ENCODE measurements around the gene RAB7A.
A peak's percentile ranks its signal among the peaks of the same experiment; 100 is the strongest.

Gene RAB7A

DNA sequence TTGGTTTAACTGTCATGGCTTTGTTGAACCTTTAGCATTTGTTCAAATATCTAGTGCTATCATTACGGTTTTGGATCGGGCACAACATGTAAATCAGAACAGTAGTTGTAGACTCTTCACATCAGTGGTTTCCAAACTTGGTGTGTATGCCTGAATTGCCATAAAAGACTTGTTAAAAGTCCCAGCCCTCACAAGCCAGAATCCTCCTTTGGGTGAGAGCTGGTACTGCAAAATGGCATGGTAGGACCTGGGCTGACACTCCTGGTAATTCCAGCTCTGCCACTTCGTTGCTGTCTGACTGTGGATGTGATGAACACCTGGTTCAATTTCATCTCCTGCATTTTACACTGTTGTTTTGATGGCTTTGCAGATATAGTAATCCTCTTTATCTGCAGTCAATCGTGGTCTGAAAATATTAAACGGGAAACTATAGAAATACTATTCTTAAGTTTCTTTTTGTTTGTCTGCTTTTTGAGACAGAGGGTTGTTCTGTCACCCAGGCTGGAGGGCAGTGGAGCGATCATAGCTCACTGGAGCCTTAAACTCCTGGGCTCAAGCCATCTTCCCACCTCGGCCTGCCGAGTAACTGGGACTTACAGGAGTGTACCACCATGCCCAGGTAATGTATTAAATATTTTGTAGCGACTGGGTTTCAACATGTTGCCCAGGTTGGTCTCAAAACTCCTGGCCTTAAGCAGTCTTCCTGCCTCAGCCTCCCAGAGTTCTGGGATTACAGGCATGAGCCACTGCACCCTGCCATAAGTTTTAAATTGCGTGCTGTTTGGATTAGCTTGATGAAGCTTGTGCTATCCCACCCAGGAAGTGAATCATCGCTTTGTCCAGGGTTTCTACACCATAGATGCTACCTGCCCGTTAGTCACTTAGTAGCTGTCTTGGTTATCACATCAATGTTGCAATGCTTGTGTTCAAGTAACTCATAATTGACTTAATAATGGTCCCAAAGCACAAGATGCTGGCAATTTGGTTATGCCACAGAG, 61.6 kb downstream of the RAB7A start:
- no peak for DNase-seq (ENCODE audit: low spot score)
- Histone ChIP-seq H3K27ac (no peak overlapping the region), H3K4me3 (no peak overlapping the region)
- TF ChIP-seq, protein P1, sequence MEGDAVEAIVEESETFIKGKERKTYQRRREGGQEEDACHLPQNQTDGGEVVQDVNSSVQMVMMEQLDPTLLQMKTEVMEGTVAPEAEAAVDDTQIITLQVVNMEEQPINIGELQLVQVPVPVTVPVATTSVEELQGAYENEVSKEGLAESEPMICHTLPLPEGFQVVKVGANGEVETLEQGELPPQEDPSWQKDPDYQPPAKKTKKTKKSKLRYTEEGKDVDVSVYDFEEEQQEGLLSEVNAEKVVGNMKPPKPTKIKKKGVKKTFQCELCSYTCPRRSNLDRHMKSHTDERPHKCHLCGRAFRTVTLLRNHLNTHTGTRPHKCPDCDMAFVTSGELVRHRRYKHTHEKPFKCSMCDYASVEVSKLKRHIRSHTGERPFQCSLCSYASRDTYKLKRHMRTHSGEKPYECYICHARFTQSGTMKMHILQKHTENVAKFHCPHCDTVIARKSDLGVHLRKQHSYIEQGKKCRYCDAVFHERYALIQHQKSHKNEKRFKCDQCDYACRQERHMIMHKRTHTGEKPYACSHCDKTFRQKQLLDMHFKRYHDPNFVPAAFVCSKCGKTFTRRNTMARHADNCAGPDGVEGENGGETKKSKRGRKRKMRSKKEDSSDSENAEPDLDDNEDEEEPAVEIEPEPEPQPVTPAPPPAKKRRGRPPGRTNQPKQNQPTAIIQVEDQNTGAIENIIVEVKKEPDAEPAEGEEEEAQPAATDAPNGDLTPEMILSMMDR (IDR thresholded peaks at IDR 0.05), result no peak

DNA sequence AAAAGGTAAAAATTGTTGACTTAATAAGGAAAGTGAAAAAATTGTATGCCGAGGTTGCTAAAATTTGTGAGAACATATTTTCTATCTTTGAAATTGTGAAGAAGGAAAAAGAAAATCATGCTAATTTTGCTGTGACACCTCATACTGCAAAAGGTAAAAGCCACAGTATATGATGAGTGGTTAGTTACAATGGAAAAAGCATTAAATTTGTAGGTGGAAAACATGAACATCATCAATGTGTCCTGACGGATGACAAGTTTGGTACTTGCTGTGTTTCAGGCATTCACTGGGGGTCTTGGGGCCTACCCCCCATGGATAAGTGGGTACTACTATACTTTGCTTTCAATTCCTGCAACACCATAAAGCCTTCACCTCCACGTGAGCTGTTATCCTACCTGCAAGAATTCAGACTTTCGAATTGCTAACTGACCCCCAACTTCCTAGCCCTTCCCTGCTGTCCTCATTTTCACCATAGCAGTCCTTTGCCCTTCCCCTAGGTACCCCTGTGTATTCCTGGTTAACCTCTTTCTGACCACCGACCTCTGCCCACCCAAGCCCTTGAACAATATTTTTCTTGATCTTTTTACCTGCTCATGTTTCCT, 62.4 kb downstream of the RAB7A start:
- no peak for DNase-seq (ENCODE audit: low spot score)
- H3K27ac ChIP-seq, result no peak overlapping the region
- TF ChIP-seq, protein P1 (IDR thresholded peaks at IDR 0.05), result no peak
- no peak overlapping the region for H3K4me3 ChIP-seq

DNA sequence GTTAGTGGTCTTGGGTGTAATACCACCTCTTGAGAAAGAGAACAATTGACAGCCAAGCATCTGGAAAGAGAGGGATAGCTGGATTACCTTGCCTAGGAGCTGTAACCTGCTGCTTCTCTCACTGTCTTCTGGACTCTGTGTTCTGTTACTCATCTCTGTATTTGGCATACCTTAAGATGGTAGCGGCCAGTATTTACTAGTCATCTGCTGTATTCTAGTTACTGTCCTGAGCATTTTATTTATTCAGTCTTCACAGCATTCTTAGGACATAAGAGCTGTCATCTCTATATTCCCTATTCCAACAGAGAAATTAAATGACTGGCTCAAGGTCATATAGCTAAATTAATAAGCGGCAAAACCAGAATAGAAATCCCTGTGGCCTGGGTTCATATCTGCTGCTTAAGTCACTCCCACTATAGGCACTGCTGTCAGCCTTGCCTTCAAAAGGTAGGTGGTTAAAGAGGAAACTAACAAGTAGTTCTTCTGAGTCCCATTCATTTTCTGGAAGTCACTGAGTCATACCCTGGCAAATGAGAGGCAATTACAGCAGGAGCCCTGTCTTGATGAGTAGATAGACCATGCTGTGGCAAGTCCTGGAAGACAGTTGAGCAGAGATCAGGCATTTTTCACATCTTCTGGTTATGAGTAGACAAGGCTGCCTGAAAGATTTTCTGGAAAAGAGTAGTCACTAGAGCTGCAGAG, 68.2 kb downstream of the RAB7A start:
- TF ChIP-seq, protein P1 (IDR thresholded peaks at IDR 0.05), result no peak
- no peak for DNase-seq (ENCODE audit: low spot score)
- H3K4me3 ChIP-seq, result no peak overlapping the region
- peak overlapping the region in 1 of 2 donors; percentile 10 for H3K27ac ChIP-seq

DNA sequence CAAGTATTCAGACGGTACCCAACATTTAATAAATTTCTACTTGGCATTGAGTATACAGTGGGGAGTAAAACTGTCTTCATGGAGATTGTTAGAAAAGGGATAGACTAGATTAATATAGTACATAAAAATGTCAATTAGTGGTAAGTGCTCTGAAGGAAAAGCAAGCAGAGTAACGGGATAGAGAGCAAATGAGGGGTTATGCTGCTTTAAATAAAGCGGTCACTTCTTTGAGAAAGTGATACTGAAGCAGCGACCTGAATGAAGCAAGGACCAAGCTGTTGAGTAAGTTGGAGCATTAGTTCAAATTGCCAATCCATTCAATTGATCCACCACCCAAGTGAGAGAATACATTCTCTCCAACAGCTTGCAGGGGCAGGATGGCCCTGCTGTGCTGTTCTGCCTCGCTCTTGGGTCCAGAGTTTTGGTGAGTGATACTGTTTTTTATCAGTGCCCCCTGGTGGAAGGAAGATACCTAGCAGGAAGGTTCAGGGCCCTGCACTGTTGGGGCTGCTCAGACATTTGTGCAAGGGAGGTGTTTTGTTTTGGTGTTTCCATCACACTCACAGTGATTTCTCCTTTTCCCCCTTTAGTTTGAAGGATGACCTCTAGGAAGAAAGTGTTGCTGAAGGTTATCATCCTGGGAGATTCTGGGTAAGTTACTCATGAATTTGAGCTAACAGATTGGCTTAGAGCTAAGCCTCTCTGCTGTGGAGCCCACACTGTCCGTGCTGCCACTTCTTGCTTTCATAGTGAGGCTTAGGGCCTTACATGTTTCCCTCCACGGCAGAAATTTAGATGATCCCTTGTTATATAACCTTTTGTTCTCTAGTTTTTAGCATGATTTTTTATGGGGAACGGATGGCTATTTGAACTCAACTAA, 69.0 kb downstream of the RAB7A start:
- no peak for DNase-seq (ENCODE audit: low spot score)
- TF ChIP-seq, protein P1 (IDR thresholded peaks at IDR 0.05), result peak; percentile 63
- Histone ChIP-seq H3K4me3 (no peak overlapping the region), H3K27ac (peak overlapping the region in 1 of 2 donors; percentile 10)

- TF ChIP-seq, protein P1 (IDR thresholded peaks at IDR 0.05), result no peak
- no peak for DNase-seq (ENCODE audit: low spot score)
- Histone ChIP-seq H3K27ac (no peak overlapping the region), H3K4me3 (no peak overlapping the region)
Observed at GRCh38 chr3:128799653-128800052, 73.7 kb downstream of the RAB7A start.

Data from coronary artery (tissue), 2 donors.